ENCODE data around the gene CERS6.

Gene CERS6

DNA sequence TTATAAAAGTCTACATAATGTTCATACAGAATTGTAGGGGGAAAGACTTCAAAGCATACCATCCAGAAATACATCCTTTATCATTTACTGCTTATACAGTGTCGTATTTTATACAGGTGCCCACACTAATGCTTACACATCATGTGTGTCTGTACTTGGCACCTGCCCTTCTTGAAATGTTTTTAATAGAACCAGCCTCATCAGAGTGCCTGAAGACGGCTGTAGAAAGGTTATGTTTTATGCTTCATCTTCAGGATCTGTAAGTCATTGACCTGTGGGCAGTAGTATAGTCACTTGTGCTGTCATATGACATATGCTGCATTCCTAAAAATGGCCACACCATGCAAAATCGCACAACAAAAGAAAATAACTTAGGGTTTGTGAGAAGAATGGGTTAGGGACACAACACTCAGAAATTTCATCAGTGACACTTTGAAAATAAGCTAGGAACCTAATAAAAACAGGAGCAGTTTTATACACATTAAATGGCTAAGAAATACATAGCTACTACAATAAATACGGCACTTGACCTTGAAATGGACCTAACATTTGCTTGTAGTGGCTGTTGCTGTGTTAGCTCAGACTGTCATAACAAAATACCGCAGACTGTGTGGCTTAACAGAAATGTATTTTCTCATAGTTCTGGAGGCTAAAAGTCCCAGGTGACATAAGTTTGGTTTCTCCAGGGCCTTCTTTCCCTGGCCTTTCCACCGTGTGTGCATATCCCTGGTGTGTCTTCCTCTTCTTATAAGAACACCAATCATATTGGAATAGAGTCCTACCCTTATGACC lies 112.6 kb downstream of the CERS6 start:
- no peak for DNase-seq (ENCODE audit: low read depth)

DNA sequence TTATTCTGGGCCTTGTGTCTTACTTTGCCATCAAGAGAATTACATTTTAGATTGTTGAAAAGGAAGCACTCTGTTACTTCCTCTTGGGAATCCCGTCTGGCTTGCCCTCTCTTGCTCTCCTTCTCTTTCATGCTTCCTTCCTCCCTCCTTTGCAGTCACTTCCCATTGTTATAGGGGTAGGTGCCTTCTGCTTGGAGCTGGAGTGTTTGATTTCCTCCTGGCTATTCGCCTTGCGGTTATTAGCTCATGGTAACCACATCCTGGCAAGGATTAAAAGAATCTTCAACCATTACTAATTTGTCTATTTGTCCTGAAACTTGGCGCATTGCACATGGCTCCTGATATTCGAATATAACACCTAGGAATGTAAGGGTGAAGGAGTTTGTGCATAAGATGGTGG lies 115.0 kb downstream of the CERS6 start:
- no peak for DNase-seq (ENCODE audit: low read depth)

DNA sequence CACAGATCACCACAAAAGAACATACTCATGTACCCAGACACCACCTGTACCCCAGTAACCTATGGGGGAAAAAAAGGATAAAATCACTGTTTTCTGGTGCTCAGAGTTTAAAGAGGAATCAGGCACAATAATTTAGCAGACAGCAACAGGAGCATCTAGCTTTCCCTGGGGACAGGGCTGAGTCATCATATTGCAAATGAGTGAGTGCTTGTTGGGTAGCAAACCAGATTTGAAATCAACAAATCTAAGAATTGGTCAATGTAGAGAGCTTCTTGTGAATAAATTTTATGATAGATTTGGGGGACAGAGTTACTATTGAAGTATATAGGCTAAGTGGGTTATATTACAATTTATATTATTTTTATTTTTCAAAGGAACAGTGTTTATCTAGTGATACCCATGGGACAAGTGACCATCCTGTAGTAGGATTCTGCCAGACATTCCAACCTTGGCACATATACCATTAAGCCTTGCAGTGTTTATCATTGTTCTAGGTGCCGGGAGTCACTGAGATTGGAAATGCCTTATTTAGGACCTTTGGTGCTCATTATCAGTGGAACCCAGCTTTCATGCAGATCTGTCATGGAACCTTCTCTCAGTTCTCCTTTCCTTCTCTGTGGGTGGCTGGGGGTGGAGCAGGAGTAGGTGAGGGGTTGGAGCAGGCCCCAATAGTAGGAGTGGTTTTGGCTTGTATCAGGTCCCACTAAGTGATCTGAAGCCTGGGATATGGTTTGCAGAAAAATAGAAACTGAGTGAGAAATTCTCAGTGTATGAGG lies 117.2 kb downstream of the CERS6 start:
- DNase-seq (ENCODE audit: low read depth): no peak

DNA sequence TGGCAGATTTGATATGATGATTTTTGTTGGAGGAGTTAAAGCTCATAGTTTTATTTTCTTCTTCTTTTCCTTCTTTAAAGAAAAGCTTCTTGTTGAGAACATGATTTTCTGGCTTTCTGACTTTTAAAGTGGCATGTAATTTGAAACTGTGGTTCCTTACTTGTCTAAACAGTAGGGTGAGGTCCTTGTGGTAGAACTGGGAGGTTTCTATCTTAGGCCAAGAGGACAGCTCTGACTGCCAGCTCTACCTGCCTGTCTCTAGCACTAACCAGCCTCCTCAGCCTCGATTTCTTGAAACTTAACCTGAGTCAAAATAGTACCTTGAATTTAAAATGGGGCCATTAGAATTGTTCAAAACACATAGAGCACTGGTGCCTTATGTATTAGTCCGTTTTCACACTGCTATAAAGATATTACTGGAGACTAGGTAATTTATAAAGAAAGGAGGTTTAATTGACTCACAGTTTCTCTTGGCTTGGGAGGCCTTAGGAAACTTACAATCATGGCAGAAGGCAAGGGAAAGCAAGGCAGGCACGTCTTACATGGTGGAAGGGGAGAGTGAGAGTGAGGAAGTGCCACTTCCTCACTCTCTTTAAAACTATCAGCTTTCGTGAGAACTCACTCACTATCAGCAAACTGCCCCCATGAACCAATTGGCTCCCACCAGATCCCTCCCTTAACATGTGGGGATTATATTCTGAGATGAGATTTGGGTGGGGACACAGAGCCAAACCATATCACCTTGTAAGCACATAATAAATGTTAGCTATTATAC lies 119.0 kb downstream of the CERS6 start:
- DNase-seq (ENCODE audit: low read depth): no peak

DNA sequence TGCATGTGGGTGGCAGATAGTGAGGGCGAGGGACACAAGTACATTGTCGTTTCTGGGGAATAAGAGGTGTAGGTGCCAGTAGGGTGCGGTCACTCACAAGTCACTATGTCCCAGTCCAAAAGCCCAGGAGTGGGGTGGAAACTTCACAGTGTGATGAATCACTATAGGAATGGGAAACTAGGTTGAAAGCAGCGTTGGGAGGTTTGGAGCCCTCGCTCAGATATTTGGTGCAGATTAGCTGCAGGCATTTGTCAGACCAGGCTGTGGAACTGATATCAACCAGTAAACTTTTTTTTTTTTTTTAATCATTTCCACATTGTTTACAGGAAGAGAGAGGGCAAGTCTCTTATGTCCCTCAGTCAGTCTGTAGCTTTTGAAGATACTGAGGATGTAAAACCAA lies 121.8 kb downstream of the CERS6 start:
- DNase-seq (ENCODE audit: low read depth): no peak

DNA sequence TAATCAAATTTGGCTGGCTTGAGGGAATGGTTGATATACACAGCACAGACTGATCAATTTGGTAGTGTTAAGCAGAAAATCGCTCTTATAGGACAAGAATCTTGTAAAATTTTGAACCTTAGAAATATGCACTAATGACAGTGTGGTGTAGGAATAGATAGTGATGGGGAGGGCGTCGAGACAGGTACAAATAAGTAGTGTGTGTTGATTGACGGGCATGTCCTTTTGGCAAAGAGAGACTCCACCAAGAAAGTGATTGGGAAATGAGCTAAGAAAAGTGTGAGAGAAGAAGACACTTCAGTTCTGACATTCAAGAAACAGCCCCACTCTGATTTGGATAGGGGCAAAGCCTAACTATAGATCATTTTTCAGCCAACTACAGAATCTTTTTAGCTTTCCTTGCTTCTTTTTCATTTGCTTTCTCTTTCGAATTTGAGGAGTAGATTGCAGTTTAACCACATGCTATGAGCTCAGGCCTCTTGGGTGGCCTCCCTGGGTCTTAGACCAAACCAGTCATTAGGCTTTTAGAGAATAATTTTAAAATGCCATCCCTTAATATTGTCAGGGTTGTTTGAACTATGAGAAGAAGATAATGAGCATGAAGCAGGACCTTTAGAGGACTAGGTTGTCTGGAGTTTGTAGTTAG lies 127.1 kb downstream of the CERS6 start:
- DNase-seq (ENCODE audit: low read depth): no peak

DNA sequence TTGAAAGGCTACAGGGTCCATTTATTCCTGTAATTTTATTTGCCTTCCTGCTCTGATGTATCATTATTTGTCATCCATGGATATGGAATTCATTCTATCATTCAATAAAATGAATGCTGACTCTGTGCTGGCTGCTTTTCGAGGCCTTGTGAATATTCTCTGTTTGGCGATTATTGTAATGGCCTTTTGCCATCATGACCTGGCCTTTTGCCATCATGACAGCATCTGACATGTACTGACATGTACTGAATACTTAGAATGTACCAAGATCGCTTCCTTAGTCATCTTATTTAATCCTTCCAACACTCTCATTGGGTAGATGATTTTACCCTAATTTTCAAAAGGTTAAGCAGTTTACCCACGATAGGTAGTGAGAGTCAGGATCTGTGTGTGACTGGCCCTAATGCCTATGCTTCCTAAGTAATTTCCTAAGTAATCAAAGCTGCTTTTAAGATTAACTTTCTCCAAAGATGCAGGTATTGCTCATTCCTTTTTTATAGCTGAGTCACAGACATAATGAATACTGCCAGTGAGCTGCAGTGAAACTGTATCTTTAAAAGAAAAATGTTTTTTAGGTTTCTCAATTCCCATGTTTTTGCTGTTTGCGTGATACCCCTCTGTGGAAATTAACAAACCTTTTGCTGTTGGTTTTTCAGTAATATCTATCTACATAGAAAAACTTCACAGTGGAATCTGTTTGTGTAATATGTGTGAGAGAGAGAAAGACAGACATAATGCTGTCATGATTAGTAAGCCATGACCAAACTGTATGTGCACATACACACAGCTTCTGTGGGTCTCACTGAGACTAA lies 127.8 kb downstream of the CERS6 start:
- no peak for DNase-seq (ENCODE audit: low read depth)

DNA sequence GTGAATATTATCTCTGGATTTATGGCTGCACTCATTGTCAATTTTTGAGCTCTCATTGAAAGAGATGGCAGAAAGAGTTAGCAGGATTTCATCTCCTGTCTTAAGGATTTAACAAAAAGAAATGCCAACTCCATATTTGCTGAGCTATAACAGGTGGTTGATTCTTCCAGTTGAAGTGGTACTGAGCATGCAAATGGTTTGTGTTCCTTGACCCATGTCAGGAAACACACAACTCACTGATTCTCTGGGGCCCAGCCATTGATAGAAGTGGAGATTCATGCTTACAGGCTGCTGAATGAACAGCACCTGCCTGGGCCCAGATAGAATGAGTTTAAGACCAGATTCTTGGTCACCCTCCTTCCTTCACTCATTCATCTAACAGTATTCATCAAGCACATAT lies 128.8 kb downstream of the CERS6 start:
- no peak for DNase-seq (ENCODE audit: low read depth)

DNA sequence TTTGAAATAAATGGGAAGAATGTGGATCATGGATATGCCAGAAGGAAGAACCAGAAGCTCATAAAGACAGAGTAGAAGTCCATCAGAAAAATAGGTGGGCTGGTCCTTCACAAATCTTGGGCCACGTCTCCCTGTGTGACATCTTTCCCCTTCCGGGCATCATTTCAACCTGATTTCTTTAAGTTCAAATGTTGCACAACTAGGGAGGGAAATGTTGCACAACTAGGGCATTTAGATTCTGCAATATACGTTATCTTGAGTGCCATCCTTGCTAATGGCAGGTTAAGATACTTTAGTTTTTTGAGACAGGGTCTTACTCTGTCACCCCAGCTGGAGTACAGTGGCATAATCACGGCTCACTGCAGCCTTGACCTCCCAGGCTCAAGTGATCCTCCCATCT lies 129.6 kb downstream of the CERS6 start:
- no peak for DNase-seq (ENCODE audit: low read depth)

DNA sequence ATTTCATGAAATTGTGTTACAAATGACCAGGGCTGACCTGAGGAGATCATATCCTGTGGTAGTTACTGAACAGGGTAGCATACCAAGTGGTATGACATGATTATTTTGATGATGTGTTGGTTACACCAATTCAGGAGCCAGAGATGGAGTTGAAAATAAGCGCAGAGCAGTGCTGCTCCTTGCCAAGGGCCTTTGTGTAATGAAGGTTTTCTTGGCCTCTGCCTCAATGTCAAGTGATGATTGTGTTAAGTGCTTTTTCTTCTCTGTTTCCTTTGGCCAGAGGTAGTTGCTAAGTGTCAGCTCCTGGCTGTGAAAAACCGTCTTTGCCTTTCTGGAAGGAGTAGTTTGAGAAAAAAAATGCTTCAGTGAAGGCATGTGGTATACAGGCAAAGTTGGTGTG lies 131.2 kb downstream of the CERS6 start:
- no peak for DNase-seq (ENCODE audit: low read depth)

DNA sequence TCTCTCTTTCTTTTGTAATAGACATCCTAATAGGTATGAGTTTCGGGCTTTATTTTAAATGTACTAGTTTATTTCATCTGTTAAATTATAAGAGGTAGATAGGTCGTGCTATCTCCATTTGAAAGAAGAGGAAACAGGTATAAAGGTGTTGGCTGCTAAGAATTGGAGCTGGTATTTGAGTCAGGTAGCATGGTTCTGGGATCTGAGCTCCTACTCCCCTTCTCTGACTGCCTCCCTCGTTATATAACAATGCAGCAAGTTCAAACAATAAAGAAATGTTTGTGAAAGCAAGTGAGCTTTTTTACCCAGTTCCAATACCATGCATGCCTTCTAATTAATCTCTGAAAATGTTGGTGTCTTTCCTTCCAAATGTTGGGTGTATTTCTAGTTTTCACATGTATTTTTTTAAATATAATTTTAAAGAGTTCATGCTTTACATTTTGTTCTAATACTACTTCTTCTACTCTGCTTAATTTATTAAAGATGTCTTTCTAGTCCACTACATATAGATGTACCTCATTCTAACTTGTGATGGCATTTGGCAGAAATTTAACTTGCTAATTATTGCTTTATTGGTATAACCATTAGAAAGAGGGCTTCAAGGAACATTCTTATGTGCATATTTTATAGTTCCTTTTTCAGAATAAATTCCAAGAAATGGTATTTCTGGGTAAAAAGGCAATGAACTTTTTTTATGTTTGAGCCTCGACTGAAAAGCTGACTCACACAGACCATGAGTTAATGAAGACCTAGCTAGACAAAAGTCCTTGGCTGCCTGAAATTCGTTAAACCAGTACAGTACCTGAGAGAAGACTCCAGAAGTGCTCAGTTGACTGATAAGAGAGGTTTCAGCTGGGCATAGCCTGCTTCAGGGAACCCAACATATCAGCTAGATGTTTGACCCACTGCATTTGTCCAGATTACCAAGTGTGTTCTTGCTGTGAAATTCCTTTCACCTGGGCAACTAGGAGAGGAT lies 133.5 kb downstream of the CERS6 start:
- DNase-seq (ENCODE audit: low read depth): no peak

DNA sequence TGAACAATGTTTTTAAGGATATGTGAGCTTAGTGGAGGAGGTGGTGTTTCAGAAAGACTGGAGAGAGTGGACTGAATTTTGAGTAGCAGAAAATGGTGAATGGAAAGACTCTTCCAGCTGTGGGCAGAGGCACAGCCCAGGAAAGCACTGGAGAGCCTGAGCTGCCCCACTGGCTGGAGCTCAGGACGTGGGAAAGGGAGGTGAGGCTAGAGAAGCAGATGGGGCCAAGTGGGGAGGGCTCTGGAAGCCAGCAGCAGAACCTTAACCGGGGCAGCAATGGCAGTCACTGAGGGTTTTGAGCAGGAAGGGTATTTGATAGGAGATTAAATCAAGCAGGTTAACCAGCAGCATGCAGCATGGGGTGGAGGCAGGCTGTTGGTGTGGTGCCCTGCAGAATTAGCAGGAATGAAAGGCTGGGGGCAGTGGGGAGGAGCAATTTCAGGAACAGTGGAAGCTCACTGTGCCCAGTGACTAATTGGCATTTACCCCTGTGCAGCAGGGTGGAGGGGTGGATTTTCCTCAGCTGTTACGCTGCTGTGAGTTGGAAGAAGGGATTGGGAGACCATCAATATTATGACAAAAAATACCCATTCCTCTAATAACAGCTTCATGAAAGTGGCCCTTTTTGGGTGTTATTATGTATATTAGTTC lies 136.2 kb downstream of the CERS6 start:
- no peak for DNase-seq (ENCODE audit: low read depth)

DNA sequence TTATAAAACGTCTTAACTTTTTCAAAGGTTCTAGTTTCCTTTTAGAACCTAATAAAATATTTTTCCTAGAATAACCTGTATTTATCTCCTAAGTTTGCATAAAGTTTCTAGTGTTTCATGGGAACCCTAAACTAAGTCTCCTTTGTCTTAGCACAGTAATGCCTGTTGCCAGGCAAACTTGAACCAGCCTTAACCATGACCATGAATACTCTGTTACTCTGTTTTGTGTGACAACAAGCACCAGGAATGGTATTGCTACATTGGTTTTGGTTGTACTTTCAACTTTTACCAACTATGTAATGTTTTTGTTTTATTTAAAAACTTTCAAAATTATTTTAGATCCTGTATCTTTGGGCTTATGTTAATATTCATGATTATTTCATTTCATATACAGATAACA lies 137.6 kb downstream of the CERS6 start:
- DNase-seq (ENCODE audit: low read depth): no peak

DNA sequence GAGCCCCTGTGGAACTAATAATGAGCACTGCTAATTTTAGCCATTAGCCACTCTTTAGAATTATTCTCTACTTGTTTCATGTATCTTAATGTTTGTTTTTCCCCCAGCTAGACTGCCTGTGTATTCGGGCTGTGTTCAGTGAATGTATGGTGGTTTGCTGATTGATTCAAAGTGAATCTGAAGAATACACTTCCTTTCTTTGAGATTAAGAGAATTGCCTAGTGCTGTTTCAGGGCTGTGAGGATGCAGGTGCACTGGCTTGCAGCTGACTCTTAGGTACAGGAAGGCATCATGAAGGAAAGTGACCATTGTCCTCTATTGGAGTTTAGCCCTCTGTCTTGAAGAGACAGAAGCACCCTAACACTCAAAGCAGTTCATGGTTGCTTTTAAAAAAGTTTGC lies 138.7 kb downstream of the CERS6 start:
- DNase-seq (ENCODE audit: low read depth): no peak

DNA sequence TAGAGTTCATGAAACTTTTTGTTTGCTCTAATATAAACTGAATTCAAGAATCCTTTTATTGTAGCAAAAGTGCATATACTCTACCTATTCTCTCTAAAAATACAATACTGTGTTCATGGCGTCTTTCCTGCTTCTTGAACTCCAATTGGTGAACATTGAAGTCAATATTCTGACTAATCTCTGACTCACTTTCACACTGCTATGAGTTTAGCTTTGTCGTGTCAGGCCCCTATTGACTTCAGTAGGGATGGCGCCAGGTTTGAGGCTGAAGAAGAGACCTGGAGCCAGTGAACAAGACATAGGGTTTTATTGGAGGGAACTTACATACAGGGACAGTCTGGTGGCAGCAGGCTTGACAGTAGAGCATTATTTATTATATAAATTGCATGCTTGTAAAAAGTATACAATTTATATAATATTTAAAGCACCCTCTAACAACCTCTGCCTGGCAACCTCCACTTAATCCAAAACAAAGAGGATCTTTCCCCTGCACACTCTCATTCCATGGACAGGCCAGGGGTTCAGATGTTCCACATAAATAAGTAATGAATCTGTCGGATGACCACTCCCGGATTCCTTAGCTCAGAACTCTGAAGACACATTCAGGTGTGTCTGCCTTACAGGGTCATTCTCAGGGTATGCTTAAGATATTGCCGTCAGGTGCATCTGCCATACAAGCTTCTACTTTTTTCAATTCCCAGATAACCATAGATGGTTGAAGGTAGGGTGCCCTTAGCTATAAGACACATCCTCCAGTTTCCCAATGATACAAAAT lies 141.0 kb downstream of the CERS6 start:
- no peak for DNase-seq (ENCODE audit: low read depth)

DNA sequence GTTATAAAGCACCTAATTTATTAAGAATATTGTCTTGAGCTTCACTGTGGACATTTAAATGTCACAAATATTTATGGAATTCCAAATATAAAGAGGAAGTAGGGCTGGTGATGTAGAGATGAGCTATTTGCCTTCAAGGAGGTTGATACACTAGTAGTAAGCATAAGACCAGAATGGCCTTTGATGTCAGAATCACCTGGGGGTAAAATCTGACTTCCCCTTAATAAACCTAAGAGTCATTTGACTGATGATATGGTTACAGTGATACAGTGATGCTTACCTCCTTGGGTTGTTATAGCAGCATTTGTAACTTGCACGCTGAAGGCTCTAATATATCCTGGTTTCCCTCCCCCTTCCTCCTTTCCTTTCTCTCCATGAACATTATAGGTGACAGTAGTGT lies 143.7 kb downstream of the CERS6 start:
- DNase-seq (ENCODE audit: low read depth): no peak

DNA sequence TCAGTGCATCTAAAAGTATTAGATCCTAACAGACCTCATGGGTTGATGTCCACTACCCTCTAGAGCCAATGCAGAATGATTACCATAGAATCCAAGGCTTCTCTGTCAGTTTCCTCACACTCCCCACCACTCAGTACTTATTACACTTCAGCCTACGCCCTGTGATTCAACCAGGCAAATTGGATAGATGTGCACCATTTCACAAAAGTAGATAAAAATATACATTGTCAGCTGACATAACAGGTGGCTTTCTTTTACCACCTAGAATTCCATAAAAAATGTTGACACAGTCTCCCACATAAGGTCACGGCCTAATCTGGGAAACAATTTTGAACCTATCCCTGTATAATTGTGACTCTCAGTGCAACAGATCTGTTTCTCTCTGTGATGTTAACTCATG lies 144.9 kb downstream of the CERS6 start:
- no peak for DNase-seq (ENCODE audit: low read depth)

DNA sequence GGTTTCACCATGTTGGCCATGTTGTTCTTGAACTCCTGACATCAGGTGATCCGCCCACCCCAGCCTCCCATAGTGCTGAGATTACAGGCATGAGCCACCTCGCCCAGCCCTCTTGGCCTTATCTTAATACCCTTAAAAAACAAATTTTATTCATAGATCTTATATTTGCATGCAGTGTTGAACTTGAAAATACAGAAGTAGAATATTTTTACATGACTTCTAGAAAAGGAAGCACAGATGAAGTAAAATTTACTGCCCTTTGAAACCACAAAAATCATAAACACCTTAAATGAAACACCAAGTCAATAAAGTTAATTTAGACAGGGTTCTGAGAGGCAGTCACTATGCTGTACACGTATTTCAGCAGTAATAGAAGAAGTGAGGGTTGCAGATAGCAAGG lies 145.7 kb downstream of the CERS6 start:
- no peak for DNase-seq (ENCODE audit: low read depth)

DNA sequence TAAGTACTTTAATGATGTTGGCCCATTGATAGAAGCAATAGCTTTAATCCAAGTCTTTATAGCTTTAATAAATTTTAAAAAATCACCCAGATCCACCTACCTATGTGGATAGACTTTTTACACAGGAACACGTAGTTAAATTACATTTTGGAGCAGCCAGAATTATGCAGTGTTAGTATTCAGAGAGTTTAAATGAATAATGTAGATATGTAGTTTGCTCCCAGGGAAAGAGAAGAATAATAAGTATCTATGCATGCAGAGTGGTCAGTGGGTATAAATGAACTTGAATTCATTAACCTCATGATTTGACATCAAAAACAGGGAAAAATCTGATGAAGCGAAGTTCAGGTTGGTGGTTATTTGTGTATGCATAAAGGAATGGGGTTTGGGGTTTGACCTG lies 146.3 kb downstream of the CERS6 start:
- DNase-seq (ENCODE audit: low read depth): no peak

All from T-helper 22 cell (primary cell).